GM18858 (cell line): Measurements from ENCODE around the gene SLC9A6.
"Not testable (repeated sequence)": the region's sequence is repeated elsewhere in the genome, so short reads cannot be mapped to it uniquely, and the experiment has no call there.

Source experiments
- ATAC-seq: cut with Tn5 transposase; IDR thresholded peaks from one replicate; pipeline ENCODE4 v1.9.1; 2021; ENCODE audit not compliant: unreplicated experiment

The SLC9A6 gene

GRCh38 chrX:136061286-136061685, 76.1 kb downstream of the SLC9A6 start:
- no peak for ATAC-seq

- ATAC-seq, result no peak
Measured at GRCh38 chrX:136061696-136062095, 76.5 kb downstream of the SLC9A6 start.

GRCh38 chrX:136063340-136064079, 78.3 kb downstream of the SLC9A6 start:
- no peak for ATAC-seq

GRCh38 chrX:136064661-136065043, 79.4 kb downstream of the SLC9A6 start:
- ATAC-seq, result no peak

- no peak for ATAC-seq
Measured at GRCh38 chrX:136065044-136065671, 79.9 kb downstream of the SLC9A6 start.

- ATAC-seq, result no peak
Measured at GRCh38 chrX:136067097-136067496, 81.9 kb downstream of the SLC9A6 start.

GRCh38 chrX:136067966-136068365, 82.7 kb downstream of the SLC9A6 start:
- ATAC-seq, result no peak

GRCh38 chrX:136076942-136077341, 91.7 kb downstream of the SLC9A6 start:
- ATAC-seq, result no peak

- no peak for ATAC-seq
Measured at GRCh38 chrX:136080766-136081165, 95.5 kb downstream of the SLC9A6 start.

GRCh38 chrX:136086521-136086920, 101.3 kb downstream of the SLC9A6 start:
- ATAC-seq, result no peak

GRCh38 chrX:136091898-136092297, 106.7 kb downstream of the SLC9A6 start:
- not testable (repeated sequence) for ATAC-seq

GRCh38 chrX:136094962-136095361, 109.7 kb downstream of the SLC9A6 start:
- no peak for ATAC-seq
